AG09309 (cell line): ENCODE results near the gene TRIM28.
"Not testable (repeated sequence)": the region's sequence is repeated elsewhere in the genome, so short reads cannot be mapped to it uniquely, and the experiment has no call there.

Source experiments
- DNase-seq: peaks from one replicate; pipeline ENCODE4 v3.0.0-alpha.2; 2010; ENCODE audit warnings: low read depth
- H3K4me3 ChIP-seq: 2 replicates; pipeline ENCODE4 v1.5.1; 2011; ENCODE audit warnings: mild to moderate bottlenecking, low read depth, low read length, moderate library complexity; ENCODE audit not compliant: control insufficient read depth
- CTCF ChIP-seq: IDR thresholded peaks from 2 replicates; pipeline ENCODE4 v1.5.1; 2011; ENCODE audit warnings: mild to moderate bottlenecking, low read depth, low read length, inconsistent platforms; ENCODE audit not compliant: insufficient read depth, control insufficient read depth; ENCODE audit errors: missing control alignments

The TRIM28 gene

GRCh38 chr19:58536852-58537798 lies 6.7 kb upstream of the TRIM28 start:
- no peak for TF ChIP-seq CTCF
- no peak for DNase-seq
- no peak overlapping the region for H3K4me3 ChIP-seq

- DNase-seq = no peak
- H3K4me3 ChIP-seq = no peak overlapping the region
- no peak for TF ChIP-seq CTCF
These were observed 5.4 kb upstream of the TRIM28 start for GRCh38 chr19:58538257-58539168.

- DNase-seq, H3K4me3 ChIP-seq: not testable (repeated sequence)
These were observed 4.7 kb upstream of the TRIM28 start for GRCh38 chr19:58539169-58539559.

GRCh38 chr19:58542641-58543372 lies 1.1 kb upstream of the TRIM28 start:
- not testable (repeated sequence) for H3K4me3 ChIP-seq, DNase-seq

- peak overlapping the region; percentile 84 for H3K4me3 ChIP-seq
- DNase-seq = no peak
- TF ChIP-seq CTCF = no peak
These were observed 874 bp downstream of the TRIM28 start for GRCh38 chr19:58544591-58545285.

- no peak for TF ChIP-seq CTCF
- no peak for DNase-seq
- H3K4me3 ChIP-seq = peak overlapping the region; percentile 84
These were observed 1.6 kb downstream of the TRIM28 start for GRCh38 chr19:58545286-58546018.
